HG03521 (cell line): ENCODE data around the gene TPRX1.
"Not testable (repeated sequence)": the region's sequence is repeated elsewhere in the genome, so short reads cannot be mapped to it uniquely, and the experiment has no call there.

Experiments
- ATAC-seq: cut with Tn5 transposase; IDR thresholded peaks from one replicate; pipeline ENCODE4 v1.9.1; 2021; ENCODE audit warnings: mild to moderate bottlenecking, moderate library complexity; ENCODE audit not compliant: unreplicated experiment

Gene TPRX1

DNA sequence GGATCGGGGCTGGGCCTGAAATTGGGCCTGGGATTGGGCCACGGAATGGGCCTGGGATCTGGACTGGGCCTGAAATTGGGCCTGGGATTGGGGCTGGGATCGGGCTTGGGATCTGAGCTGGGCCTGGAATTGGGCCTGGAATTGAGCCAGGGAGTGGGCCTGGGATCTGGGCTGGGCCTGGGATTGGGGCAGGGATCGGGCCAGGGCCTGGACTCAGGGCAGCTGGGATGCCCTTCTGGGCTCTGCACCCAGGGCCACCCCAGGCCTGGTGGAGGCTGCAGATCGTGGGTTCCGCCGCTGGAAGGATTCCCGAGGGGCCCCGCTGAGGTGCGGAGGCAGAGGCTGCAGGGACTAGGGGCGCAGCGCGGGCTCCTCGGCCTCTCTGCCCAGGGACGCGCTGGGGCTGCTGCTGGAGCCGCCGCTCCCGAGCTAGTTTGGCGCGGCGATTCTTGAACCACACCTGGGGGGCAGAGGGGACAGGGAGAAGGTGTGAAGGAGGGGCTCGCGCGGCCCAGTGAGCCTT, 1.8 kb downstream of the TPRX1 start:
- no peak for ATAC-seq

- no peak for ATAC-seq
These were observed 3.1 kb downstream of the TPRX1 start for GRCh38 chr19:47801270-47801669.

GRCh38 chr19:47798904-47799266, 5.5 kb downstream of the TPRX1 start:
- no peak for ATAC-seq

- no peak for ATAC-seq
These were observed 6.1 kb downstream of the TPRX1 start for GRCh38 chr19:47797996-47798903.

- ATAC-seq, result no peak
These were observed 7.6 kb downstream of the TPRX1 start for GRCh38 chr19:47796785-47797184.

GRCh38 chr19:47794526-47794925, 9.8 kb downstream of the TPRX1 start:
- ATAC-seq, result no peak

DNA sequence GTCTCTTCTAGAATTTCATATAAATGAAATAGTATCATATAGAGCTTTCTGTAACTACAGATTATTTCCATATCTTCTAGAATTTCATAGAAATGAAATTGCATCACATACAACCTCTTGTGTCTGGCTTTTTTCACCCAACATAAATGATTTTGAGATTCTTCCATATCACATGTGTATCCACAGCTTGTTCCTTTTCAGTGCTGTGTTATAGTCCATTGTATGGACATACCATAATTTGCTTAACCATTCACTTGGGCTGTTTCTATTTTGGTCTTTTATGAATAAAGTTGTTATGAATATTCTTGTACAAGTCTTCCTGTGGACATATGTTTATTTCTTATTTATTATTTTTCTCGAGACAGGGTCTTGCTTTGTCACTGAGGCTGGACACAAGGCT, 11.7 kb downstream of the TPRX1 start:
- ATAC-seq, result no peak

DNA sequence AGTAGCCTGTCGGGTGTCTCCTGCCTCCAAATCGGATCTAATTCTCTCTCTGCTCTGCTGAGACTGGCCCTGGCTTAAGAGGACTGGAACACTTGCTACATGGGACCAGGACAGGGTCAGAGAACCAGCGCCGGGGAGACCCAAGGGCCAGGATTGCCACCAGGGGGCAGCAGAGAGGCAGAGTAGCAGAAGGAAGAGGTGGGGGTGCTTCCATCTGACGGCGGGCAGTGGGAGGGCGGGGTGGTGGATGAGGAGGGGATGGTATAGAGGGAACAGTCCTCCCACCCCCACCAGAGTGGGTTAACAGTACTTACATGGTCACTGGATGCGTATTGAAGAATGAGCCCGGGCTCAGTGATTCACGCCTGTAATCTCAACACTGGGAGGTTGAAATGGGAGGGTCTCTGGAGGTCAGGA, 13.9 kb downstream of the TPRX1 start:
- ATAC-seq, result no peak

- ATAC-seq, result not testable (repeated sequence)
These were observed 14.5 kb downstream of the TPRX1 start for GRCh38 chr19:47789811-47790210.

- not testable (repeated sequence) for ATAC-seq
These were observed 17.0 kb downstream of the TPRX1 start for GRCh38 chr19:47787307-47787706.

DNA sequence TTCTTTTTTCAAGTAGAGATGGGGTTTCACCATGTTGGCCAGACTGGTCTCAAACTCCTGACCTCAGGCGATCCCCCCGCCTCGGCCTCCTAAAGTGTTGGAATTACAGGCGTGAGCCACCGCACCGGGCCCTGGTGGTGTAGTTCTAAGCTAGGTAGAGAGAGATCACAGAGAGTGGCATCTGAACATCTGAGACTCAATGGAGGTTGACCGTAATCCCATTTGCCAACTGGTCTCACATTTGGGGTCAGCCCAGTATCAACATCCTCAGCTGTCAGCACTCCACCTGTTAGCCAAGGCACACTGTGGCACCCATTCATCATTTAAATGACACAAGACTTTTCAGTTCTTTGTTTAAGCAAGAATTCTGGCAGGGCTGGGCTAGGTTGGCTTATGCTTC, 17.8 kb downstream of the TPRX1 start:
- ATAC-seq, result no peak

GRCh38 chr19:47781590-47782262, 22.6 kb downstream of the TPRX1 start:
- no peak for ATAC-seq

GRCh38 chr19:47780215-47780551, 24.2 kb downstream of the TPRX1 start:
- no peak for ATAC-seq

DNA sequence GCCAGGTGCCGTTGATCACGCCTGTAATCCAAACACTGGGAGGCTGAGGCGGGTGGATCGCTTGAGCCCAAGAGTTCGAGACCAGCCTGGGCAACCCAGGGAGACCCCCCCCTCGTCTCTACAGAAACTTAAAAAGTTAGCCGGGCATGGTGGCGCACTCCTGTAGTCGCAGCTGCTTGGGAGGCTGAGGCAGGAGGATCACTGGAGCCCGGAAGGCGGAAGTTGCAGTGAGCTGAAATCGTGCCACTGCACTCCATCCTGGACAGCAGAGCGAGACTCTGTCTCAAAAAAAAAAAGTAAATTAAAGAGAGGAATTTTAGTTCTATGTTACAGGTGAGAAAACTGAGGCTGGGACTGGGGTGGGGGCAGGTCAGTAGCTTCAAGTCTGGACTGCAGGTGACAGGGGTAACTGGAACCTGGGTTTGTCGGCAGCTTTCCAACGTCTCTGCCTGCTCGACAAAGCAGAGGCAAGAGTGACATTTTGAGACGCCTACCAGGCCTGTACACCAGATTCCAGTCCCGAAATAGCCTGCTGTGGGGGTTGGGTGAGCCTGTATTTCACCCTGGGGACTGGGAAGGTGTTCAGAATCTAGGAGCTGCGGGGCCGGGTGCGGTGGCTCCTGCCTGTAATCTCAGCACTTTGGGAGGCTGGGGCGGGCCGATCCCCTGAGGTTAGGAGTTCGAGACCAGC, 24.7 kb downstream of the TPRX1 start:
- no peak for ATAC-seq

DNA sequence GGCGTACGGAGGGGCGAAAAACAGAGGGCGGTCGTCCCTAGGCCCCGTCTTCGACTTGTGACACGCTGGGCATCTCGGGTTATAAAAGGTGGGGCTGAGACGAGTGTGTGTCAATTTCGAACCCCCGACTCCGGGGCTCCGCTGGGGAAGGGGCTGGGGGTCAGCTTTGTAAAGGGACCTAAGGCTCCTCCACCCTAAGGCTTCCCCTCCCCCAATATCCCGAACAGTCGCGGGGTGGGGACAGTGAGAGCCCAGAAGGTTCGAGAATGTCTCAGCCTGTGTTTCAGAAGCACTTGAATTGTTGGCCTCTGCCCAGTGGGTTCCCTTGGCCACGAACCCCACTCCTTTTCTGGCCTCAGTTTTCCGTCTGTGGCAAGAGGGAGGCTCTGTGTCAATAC, 25.4 kb downstream of the TPRX1 start:
- ATAC-seq, result no peak

GRCh38 chr19:47778049-47778953, 26.1 kb downstream of the TPRX1 start, which contains the start of gene SELENOW:
TSS of gene SELENOW (plus strand) at chr19:47778703. CDS start at chr19:47778786, 83 bp downstream.
- peak; percentile 54 for ATAC-seq

DNA sequence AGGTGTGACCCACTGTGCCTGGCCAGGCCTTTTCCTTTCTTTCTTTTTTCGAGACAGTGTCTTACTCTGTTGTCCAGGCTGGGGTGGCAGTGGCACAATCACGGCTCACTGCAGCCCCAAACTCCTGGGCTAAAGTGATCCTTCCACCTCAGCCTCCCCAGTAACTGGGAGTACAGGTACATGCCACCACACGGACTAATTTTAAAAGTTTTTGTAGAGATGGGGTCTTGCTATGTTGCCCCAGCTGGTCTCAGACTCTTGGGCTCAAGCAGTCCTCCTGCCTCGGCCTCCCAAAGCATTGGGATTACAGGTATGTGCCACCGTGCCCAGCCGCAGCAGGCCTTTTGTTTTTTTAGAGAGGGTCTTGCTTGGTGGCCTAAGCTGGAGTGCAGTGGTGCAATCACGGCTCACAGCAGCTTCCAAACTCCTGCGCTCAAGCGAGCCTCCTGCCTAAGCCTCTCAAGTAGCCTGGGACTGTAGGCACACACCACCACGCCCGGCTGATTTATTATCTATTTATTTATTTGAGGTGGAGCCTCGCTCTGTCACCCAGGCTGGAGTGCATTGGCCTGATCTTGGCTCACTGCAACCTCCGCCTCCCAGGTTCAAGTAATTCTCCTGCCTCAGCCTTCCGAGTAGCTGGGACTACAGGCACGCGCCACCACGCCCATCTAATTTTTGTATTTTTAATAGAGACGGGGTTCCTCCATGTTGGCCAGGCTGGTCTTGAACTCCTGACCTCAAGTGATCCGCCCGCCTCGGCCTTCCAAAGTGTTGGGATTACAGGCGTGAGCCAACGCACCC, 26.9 kb downstream of the TPRX1 start:
- ATAC-seq, result not testable (repeated sequence)

DNA sequence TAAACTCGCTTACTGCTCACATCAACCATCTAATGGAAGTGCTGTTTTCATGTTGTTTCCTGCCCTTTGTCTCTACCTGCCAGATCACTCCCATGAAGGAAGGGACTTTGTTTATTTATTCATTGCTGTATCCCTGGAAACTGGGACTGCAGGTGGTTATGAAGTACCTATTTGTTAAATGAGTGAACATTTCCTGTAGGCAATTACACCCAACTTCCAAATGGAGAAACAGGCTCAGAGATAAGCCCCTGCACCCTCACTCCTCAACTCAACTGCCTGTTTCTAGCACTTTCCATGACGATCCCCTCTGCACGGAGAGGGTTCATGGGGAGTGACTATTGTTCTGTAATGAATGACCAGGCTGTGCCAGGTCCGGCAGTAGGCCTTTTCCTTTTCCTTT, 27.8 kb downstream of the TPRX1 start:
- no peak for ATAC-seq

DNA sequence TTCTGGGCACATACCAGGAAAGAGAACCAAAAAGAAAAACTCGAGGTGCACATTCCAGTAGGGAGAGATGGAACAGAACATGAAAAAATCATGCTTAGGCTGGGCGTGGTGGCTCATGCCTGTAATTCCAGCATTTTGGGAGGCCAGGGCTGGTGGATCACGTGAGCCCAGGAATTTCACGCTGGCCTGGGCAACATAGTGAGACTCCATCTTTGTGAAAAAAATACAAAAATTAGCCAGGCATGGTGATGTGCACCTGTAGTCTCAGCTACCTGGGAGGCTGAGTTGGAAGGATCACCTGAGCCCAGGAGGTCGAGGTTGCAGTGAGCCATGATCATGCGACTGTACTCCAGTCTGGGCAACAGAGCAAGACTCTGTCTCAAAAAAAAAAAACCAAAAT, 33.1 kb downstream of the TPRX1 start:
- ATAC-seq, result not testable (repeated sequence)

GRCh38 chr19:47769534-47769933, 34.8 kb downstream of the TPRX1 start:
- ATAC-seq, result no peak
